Measurements from ENCODE around the gene EHMT1. TPM values are rescaled to one million over a fixed set of nuclear protein-coding genes. Genes with fewer than 3 reads are reported as not detected.

Gene EHMT1
- total RNA-seq, 1 experiment from 2014 or later: 63.9 TPM

DNA sequence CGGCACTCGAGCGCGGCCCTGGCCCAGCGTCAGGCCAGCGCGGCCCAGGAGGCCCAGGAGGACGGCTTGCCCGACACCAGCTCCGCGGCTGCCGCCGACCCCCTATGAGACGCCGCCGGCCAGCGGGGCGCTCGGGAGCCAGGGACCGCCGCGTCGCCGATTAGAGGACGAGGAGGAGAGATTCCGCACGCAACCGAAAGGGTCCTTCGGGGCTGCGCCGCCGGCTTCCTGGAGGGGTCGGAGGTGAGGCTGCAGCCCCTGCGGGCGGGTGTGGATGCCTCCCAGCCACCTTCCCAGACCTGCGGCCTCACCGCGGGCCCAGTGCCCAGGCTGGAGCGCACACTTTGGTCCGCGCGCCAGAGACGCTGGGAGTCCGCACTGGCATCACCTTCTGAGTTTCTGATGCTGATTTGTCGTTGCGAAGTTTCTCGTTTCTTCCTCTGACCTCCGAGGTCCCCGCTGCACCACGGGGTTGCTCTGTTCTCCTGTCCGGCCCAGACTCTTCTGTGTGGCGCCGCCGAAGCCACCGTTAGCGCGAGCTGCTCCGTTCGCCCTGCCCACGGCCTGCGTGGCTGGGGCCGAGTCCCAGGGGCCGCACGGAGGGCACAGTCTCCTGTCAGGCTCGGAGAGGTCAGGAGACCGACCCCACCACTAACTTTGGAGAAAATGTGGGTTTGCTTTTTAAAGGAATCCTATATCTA lies 216.2 kb downstream of the EHMT1 start:
- ChIA-PET CTCF (no interaction called here), POLR2A (no interaction called here)
- no peaks in the 10 kb centered on the region for H3K9me3 ChIP-seq (ENCODE audit: control insufficient read depth, insufficient read depth, low read depth, low read length)
- no peaks in the 10 kb centered on the region for H3K4me1 ChIP-seq (ENCODE audit: control insufficient read depth, insufficient read depth, low read length)
- in situ Hi-C loops (cut with HindIII; ENCODE audit: low pct_unique_long_range_greater_than_20kb, low sequenced_read_pairs): no loop called here
- no TSS peak for BruUV-seq (replicated peaks)
- no peak for DNase-seq (ENCODE audit: low read depth, low spot score)
- H3K27ac ChIP-seq (ENCODE audit: low read length): no peak overlapping the region
- intact Hi-C loops (cut with micrococcal nuclease; ENCODE audit: unreplicated experiment): no loop called here
- TF ChIP-seq POLR2AphosphoS5 (IDR thresholded peaks at IDR 0.05; ENCODE audit: low read depth, low read length) (no peak), TCF7L2 (IDR thresholded peaks at IDR 0.05; ENCODE audit: low read depth, low read length) (no peak), SIN3A (IDR thresholded peaks at IDR 0.05; ENCODE audit: borderline replicate concordance, insufficient read depth, low read depth, low read length) (no peak)
- TF ChIP-seq, protein P1, sequence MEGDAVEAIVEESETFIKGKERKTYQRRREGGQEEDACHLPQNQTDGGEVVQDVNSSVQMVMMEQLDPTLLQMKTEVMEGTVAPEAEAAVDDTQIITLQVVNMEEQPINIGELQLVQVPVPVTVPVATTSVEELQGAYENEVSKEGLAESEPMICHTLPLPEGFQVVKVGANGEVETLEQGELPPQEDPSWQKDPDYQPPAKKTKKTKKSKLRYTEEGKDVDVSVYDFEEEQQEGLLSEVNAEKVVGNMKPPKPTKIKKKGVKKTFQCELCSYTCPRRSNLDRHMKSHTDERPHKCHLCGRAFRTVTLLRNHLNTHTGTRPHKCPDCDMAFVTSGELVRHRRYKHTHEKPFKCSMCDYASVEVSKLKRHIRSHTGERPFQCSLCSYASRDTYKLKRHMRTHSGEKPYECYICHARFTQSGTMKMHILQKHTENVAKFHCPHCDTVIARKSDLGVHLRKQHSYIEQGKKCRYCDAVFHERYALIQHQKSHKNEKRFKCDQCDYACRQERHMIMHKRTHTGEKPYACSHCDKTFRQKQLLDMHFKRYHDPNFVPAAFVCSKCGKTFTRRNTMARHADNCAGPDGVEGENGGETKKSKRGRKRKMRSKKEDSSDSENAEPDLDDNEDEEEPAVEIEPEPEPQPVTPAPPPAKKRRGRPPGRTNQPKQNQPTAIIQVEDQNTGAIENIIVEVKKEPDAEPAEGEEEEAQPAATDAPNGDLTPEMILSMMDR (IDR thresholded peaks at IDR 0.05): no peak
- TF ChIP-seq, protein P2, sequence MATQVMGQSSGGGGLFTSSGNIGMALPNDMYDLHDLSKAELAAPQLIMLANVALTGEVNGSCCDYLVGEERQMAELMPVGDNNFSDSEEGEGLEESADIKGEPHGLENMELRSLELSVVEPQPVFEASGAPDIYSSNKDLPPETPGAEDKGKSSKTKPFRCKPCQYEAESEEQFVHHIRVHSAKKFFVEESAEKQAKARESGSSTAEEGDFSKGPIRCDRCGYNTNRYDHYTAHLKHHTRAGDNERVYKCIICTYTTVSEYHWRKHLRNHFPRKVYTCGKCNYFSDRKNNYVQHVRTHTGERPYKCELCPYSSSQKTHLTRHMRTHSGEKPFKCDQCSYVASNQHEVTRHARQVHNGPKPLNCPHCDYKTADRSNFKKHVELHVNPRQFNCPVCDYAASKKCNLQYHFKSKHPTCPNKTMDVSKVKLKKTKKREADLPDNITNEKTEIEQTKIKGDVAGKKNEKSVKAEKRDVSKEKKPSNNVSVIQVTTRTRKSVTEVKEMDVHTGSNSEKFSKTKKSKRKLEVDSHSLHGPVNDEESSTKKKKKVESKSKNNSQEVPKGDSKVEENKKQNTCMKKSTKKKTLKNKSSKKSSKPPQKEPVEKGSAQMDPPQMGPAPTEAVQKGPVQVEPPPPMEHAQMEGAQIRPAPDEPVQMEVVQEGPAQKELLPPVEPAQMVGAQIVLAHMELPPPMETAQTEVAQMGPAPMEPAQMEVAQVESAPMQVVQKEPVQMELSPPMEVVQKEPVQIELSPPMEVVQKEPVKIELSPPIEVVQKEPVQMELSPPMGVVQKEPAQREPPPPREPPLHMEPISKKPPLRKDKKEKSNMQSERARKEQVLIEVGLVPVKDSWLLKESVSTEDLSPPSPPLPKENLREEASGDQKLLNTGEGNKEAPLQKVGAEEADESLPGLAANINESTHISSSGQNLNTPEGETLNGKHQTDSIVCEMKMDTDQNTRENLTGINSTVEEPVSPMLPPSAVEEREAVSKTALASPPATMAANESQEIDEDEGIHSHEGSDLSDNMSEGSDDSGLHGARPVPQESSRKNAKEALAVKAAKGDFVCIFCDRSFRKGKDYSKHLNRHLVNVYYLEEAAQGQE (IDR thresholded peaks at IDR 0.05; ENCODE audit: insufficient read depth in 1 of 2, low read depth in 2 of 2, low read length in 1 of 2): no peak
- ATAC-seq: no peak
- no peaks in the 10 kb centered on the region for H3K36me3 ChIP-seq (ENCODE audit: control insufficient read depth, insufficient read depth, low read length)
- H3K27me3 ChIP-seq (ENCODE audit: control insufficient read depth, insufficient read depth, low read length): no peaks in the 10 kb centered on the region
- no peak overlapping the region for H3K4me3 ChIP-seq (ENCODE audit: low read depth in 2 of 2, low read length in 2 of 2)

DNA sequence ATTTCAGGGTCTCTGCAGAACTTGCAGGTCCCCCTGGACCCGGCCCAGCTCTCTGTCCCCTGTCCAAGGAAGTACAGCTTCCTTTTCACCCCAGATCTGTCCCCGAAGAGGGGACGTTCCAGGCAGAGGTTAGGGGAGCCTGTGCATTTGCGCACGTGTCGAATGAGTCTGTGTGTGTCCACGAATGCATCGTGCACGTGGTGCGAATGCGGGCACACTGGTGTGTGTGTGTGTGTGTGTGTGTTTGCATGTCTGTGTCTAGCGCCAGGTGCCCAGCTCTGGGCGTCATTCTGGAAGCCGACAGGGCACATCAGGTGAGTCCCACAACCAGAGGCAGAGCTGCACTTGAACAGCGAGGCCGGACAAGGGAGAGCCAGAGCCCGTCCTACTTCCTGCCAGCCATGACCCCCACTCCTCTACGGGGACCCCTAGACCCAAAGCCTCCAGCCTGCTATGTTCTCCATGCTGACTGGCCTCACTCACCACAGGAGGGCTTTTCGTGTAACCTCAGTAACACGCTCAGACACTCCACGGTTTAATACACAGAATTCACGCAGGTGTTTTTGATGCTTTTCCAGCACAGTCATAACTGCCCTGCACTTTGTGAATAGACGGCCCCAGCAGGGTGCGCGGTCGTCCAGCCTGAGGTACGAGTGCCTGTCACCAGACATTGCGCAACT lies 217.5 kb downstream of the EHMT1 start:
- BruUV-seq (replicated peaks): no TSS peak
- H3K36me3 ChIP-seq (ENCODE audit: control insufficient read depth, insufficient read depth, low read length): no peaks in the 10 kb centered on the region
- no peaks in the 10 kb centered on the region for H3K4me1 ChIP-seq (ENCODE audit: control insufficient read depth, insufficient read depth, low read length)
- no peaks in the 10 kb centered on the region for H3K9me3 ChIP-seq (ENCODE audit: control insufficient read depth, insufficient read depth, low read depth, low read length)
- no peak overlapping the region for H3K27ac ChIP-seq (ENCODE audit: low read length)
- intact Hi-C loops (cut with micrococcal nuclease; ENCODE audit: unreplicated experiment) (no loop called here), in situ Hi-C loops (cut with HindIII; ENCODE audit: low pct_unique_long_range_greater_than_20kb, low sequenced_read_pairs) (no loop called here)
- no peaks in the 10 kb centered on the region for H3K27me3 ChIP-seq (ENCODE audit: control insufficient read depth, insufficient read depth, low read length)
- ChIA-PET CTCF (no interaction called here), POLR2A (no interaction called here)
- H3K4me3 ChIP-seq (ENCODE audit: low read depth in 2 of 2, low read length in 2 of 2): no peak overlapping the region
- DNase-seq (ENCODE audit: low read depth, low spot score): no peak
- TF ChIP-seq POLR2AphosphoS5 (IDR thresholded peaks at IDR 0.05; ENCODE audit: low read depth, low read length): no peak
- TF ChIP-seq, protein P2 (IDR thresholded peaks at IDR 0.05; ENCODE audit: insufficient read depth in 1 of 2, low read depth in 2 of 2, low read length in 1 of 2): no peak
- TF ChIP-seq, protein P1 (IDR thresholded peaks at IDR 0.05): no peak
- no peak for TF ChIP-seq TCF7L2 (IDR thresholded peaks at IDR 0.05; ENCODE audit: low read depth, low read length)
- TF ChIP-seq SIN3A (IDR thresholded peaks at IDR 0.05; ENCODE audit: borderline replicate concordance, insufficient read depth, low read depth, low read length): no peak
- ATAC-seq: no peak

Data from Panc1 (cell line).